Measurements from ENCODE around the gene METTL5.

The METTL5 gene

DNA sequence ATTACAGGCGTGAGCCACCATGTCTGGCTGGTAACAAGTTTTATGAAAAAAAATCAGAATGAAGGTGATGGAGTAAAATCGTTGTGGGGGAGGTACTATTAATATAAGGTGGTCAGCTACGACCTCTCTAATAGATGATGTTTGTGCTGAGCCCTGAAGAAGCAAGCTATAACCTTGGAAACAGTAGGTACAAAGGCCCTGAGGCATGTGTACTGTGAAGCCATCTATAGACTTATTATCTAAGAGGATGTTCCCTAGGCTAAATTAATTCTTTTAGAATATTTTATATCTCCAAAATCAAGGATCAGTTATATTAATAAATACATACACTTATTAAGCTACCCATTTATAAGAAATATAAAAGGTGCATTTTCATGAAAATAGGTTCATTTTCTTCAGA, 49.4 kb downstream of the METTL5 start:
- TF ChIP-seq, protein P1, sequence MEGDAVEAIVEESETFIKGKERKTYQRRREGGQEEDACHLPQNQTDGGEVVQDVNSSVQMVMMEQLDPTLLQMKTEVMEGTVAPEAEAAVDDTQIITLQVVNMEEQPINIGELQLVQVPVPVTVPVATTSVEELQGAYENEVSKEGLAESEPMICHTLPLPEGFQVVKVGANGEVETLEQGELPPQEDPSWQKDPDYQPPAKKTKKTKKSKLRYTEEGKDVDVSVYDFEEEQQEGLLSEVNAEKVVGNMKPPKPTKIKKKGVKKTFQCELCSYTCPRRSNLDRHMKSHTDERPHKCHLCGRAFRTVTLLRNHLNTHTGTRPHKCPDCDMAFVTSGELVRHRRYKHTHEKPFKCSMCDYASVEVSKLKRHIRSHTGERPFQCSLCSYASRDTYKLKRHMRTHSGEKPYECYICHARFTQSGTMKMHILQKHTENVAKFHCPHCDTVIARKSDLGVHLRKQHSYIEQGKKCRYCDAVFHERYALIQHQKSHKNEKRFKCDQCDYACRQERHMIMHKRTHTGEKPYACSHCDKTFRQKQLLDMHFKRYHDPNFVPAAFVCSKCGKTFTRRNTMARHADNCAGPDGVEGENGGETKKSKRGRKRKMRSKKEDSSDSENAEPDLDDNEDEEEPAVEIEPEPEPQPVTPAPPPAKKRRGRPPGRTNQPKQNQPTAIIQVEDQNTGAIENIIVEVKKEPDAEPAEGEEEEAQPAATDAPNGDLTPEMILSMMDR (IDR thresholded peaks at IDR 0.05; ENCODE audit: insufficient read depth, low read depth, low read length, missing control alignments): no peak
- no peak overlapping the region for H3K4me3 ChIP-seq (ENCODE audit: low read depth, low read length)
- DNase-seq (ENCODE audit: low read depth): no peak

DNA sequence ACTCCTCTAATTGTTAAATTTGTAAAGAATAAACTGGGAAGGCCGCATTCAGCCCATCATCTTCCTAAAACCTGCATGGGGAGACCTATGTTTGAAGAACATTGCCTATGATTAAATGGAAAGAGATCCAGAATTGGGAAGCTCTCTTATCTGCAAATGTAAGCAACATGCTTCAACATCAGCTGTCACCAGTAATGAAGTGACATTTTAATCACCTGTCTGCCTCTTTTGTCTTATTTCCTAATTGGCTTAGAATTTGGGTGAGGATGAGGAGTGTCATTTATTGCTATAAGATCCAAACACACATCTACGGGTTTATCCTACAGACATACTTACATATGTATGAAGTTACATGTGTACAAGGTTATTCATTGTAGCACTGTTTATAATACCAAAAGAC, 52.1 kb downstream of the METTL5 start:
- no peak overlapping the region for H3K4me3 ChIP-seq (ENCODE audit: low read depth, low read length)
- no peak for DNase-seq (ENCODE audit: low read depth)
- TF ChIP-seq, protein P1 (IDR thresholded peaks at IDR 0.05; ENCODE audit: insufficient read depth, low read depth, low read length, missing control alignments): no peak

DNA sequence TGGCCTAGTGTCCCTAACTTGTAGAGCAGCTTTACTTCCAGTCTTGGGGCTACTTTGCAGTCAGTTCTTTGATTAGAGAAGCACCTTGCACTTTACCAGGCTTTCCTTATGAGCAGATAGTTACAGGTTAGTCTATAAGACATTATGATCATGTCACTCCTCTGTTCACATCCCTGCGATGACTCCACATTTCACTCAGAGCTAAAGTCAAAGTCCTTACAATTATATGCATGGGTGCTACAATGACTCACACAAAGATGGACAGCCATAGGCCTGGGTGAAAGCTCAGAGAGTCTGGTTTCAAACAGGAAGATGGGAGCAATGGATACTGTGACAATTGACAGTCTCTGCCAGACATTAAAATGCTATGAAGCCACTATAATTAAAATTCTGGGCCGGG, 53.1 kb downstream of the METTL5 start:
- no peak for DNase-seq (ENCODE audit: low read depth)
- no peak overlapping the region for H3K4me3 ChIP-seq (ENCODE audit: low read depth, low read length)
- TF ChIP-seq, protein P1 (IDR thresholded peaks at IDR 0.05; ENCODE audit: insufficient read depth, low read depth, low read length, missing control alignments): no peak

DNA sequence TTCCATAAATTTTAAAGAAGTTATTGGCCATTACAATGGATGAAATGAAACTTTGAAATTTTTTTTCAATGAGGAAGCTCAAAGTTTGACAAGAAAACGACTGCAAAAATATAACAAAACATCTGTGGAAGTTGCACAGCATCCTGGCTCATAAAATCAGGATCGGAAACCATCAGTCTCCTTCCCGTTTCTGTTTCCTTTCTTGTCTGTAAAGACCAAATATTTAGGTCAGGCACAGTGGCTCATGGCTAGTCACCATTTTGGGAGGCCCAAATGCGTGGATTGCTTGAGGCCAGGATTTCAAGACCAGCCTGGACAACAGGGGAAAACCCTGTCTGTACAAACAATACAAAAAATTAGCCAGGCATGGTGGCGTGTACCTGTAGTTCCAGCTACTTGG, 53.7 kb downstream of the METTL5 start:
- DNase-seq (ENCODE audit: low read depth): no peak
- TF ChIP-seq, protein P1 (IDR thresholded peaks at IDR 0.05; ENCODE audit: insufficient read depth, low read depth, low read length, missing control alignments): no peak
- no peak overlapping the region for H3K4me3 ChIP-seq (ENCODE audit: low read depth, low read length)

DNA sequence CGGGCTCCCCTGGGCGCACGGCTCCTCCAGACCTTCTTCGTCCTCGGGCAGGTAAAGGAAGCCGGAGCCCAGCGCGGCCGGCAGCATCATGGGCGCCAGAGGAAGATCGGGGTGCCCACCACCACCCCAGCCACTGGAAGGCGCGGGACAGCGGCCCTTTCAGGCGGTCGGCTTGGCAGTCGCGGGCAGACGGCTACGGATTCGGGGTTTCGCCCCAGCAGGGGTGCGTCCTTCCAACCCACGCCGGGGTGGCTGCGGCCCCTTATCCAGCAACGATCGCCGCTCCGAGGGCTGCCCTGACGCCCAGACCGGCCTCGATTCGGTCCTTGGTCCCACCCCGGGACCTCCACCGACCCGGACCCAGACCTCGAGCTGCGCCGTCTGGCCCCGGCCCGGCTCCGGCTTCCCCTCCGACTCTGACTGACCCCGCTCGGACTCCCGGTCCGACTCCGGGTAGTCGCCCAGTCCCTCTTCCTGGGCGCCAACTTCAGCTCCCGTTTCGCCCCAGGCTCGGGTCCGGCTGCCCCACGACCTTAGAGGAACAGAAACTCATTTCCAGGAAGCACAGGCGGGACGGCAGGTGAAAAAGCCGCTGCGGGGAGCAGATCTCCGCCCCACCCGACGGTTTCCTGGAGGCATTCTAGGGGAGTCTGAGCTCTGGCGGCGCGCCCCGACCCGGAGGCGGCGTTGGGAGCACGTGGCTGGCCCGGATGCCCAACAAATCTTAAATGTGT, 56.3 kb downstream of the METTL5 start:
- peak overlapping the region; percentile 23 for H3K4me3 ChIP-seq (ENCODE audit: low read depth, low read length)
- peak; percentile 19 for DNase-seq (ENCODE audit: low read depth)
- TF ChIP-seq, protein P1 (IDR thresholded peaks at IDR 0.05; ENCODE audit: insufficient read depth, low read depth, low read length, missing control alignments): no peak

DNA sequence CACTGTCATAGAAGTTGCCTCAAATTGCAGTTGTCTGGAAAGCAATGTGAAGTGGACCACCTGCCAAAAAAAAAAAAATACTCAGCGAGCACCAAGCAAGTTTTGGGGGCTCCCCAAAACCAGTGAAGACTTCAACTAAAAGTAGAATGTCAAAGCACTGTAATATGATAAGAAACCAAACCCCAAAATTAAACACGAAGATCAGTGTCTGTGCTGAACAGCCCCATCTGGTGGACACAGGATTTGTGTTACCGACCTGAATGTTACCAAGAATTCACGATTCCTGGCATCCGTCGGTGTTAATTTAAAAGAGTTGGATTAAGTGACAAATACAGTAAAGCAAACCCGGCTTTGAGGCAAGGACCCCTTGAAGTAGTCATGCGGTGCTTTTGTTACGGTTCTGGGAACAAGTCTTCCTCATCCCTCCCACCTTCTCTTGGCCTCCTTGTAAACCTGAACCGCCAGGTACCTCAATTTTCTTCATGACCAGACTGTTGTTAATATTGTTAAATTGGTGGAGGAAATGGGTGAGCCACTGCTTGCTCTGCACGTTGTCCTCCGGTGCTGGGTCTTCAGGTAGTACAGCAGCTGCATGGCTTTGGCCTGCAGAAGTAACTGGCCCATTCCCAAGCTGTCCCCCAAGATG, 57.3 kb downstream of the METTL5 start:
- peak; percentile 69 for DNase-seq (ENCODE audit: low read depth)
- no peak overlapping the region for H3K4me3 ChIP-seq (ENCODE audit: low read depth, low read length)
- TF ChIP-seq, protein P1 (IDR thresholded peaks at IDR 0.05; ENCODE audit: insufficient read depth, low read depth, low read length, missing control alignments): peak; percentile 62
